ENCODE results near the gene LRPAP1.

LRPAP1 gene

DNA sequence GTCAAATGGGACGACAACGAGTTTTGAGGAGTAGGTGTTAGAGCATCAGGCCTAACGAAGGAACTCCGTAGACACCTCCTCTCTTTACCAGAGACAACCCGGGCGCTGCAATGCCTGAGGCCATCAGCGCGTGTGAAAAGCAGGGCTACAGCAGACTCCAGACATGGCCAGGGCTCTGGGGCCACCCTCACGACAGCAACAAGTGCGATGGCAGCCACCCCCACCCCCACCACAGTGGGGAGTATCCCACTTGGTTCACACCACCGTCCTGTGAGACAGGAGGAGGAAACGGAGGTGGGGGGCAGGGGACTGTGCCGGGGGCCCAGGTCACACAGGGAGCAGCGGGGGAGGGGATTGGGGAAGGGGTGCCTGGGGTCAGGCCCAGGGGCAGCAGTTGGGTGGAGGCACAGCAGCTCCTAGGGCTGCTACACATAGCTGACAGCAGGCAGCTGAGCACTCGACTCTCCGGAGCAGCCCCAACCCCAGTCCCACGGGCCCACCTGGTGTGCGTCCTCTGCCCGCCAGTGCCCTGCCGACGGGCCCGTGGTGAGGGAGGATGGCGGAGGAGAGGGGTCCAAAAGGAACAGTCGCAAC, 8.5 kb downstream of the LRPAP1 start:
- TF ChIP-seq, protein P1, sequence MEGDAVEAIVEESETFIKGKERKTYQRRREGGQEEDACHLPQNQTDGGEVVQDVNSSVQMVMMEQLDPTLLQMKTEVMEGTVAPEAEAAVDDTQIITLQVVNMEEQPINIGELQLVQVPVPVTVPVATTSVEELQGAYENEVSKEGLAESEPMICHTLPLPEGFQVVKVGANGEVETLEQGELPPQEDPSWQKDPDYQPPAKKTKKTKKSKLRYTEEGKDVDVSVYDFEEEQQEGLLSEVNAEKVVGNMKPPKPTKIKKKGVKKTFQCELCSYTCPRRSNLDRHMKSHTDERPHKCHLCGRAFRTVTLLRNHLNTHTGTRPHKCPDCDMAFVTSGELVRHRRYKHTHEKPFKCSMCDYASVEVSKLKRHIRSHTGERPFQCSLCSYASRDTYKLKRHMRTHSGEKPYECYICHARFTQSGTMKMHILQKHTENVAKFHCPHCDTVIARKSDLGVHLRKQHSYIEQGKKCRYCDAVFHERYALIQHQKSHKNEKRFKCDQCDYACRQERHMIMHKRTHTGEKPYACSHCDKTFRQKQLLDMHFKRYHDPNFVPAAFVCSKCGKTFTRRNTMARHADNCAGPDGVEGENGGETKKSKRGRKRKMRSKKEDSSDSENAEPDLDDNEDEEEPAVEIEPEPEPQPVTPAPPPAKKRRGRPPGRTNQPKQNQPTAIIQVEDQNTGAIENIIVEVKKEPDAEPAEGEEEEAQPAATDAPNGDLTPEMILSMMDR (conservative IDR thresholded peaks at IDR 0.05; ENCODE audit: low read depth), result no peak
- DNase-seq (ENCODE audit: low spot score), result no peak
- ChIA-PET POLR2A (ENCODE audit: low non-redundant PET) (no interaction called here), CTCF (no interaction called here)
- no peak overlapping the region for H3K27ac ChIP-seq

DNA sequence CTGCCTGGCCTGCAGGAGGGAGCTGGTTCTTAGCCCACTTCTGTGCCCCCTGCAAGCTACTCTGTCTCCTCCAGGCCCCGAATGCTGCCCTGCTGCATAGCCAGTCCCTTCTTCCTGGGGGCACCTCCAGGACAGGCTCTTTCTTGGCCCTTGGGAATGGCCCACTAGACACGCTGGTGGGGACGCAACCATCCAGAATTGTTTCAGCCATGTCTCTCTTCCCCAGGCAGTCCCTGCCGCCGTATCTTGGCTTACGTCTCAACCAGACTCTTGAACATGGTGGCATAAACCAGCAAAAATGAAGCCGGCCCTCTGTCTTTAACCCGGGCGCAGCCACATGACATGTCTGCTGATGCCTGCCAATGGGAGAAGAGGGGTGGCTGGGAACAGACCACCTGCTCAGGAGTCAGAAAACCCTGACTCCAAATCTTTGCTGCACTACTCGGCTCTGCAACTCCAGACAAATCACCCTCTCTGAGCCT, 9.0 kb downstream of the LRPAP1 start:
- TF ChIP-seq, protein P1 (conservative IDR thresholded peaks at IDR 0.05; ENCODE audit: low read depth), result no peak
- ChIA-PET POLR2A (ENCODE audit: low non-redundant PET) (no interaction called here), CTCF (no interaction called here)
- H3K27ac ChIP-seq, result no peak overlapping the region
- DNase-seq (ENCODE audit: low spot score), result no peak

DNA sequence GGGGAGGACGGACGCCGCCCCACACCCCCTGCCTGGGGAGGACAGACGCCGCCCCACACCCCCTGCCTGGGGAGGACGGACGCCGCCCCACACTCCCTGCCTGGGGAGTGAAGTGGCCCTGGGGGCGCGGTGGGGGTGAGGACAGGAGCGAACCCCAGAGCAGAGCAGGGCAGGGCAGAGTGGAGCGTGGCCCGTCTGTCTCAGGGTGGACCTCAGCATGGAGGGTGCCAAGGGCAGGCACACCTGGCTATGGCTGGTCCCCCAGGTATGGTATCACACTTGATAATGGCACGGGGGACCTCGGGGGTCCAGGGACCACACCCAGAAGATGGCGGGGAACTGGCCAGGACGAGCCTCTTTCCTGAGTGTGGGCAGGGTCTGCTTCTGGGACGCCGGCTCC, 9.6 kb downstream of the LRPAP1 start:
- no peak overlapping the region for H3K27ac ChIP-seq
- TF ChIP-seq, protein P1 (conservative IDR thresholded peaks at IDR 0.05; ENCODE audit: low read depth), result no peak
- no peak for DNase-seq (ENCODE audit: low spot score)
- ChIA-PET POLR2A (ENCODE audit: low non-redundant PET) (no interaction called here), CTCF (no interaction called here)

DNA sequence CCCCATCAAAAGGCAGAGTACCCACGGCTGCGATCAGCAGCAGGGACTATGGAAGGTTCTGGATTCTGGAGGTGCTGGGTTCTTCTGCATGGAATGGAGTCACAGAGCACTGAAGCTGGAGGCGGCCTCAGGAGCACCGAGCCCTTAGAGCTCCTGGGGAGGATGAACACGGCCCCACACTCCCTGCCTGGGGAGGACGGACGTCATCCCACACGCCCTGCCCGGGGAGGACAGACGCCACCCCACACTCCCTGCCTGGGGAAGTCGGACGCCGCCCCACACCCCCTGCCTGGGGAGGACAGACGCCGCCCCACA, 9.9 kb downstream of the LRPAP1 start:
- TF ChIP-seq, protein P1 (conservative IDR thresholded peaks at IDR 0.05; ENCODE audit: low read depth), result no peak
- no peak for DNase-seq (ENCODE audit: low spot score)
- H3K27ac ChIP-seq, result no peak overlapping the region
- ChIA-PET CTCF (no interaction called here), POLR2A (ENCODE audit: low non-redundant PET) (no interaction called here)

DNA sequence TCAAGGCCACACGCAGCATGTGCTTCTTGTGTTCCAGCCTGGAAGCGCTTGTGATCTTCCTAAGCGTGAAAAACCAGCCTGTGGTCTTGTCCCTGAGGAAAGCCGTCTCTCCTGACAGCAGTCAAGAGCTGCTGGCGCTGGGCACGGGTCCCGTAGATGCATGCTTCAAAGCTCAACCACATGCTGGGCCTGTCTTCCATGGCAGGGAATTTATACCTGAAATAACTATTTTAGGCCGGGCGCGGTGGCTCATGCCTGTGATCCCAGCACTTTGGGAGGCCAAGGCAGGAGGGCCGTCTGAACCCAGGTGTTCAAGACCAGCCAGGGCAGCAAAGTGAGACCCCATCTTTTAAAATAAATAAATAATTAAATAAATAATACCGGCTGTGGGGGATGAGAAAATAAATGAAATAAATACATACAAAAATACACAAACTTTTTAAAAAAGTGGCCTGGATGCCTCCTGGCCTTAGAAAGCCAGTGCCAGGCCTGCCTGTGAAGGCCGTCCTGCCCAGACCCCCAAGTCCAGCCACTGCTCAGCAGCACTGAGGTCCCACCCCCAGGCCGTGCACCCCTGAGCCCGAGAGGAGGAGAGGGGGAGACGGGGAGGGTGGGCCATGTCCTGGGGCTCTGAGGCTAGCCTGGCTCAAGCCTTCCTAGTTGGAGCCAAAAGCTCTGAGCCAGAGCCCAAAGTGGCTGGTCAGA, 10.4 kb downstream of the LRPAP1 start:
- ChIA-PET CTCF (no interaction called here), POLR2A (ENCODE audit: low non-redundant PET) (no interaction called here)
- DNase-seq (ENCODE audit: low spot score), result no peak
- TF ChIP-seq, protein P1 (conservative IDR thresholded peaks at IDR 0.05; ENCODE audit: low read depth), result no peak
- no peak overlapping the region for H3K27ac ChIP-seq

DNA sequence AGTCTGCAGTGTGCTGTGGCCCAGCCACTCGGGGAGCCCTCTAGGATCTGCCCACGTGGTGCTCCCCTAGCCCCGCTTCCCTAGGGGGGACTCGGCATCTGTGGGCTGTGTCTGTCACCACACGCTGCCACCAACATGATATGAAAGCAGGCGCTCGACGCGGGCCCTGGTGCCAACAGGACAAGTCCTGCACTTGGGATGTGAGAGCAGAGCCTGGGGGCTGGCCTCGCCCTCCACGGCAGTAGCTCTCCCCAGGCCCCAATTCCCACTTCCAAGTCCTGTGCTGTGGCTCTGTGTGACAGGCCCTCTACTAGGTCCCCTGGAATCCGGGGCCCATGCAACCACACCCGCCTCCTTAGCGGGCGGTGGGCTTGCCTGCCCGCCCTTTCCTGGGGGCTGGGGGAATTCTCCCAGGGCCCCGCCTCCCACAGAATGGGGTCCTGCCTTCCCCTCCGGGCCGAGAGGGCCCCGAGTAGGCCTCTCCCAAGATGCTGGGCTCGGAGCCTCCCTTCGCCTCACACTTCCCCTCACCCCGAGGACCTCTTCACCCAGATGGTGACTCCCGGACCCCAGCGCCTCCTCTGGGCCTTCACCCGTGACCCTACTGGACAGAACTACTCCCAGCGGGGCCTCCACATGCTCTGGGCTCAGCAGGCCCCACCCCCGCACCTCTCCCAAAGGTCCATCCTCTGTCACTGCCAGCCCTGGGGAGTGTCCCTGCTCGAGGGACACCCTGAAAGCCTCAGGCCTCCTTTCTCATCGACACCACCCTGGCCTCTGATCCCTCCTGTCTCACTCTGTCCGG, 11.2 kb downstream of the LRPAP1 start:
- ChIA-PET POLR2A (ENCODE audit: low non-redundant PET) (no interaction called here), CTCF (no interaction called here)
- TF ChIP-seq, protein P1 (conservative IDR thresholded peaks at IDR 0.05; ENCODE audit: low read depth), result no peak
- DNase-seq (ENCODE audit: low spot score), result no peak
- H3K27ac ChIP-seq, result no peak overlapping the region

Measured in RWPE1 (cell line).